Keratinocyte (primary cell): Measurements from ENCODE around the gene RTKN. TPM values are rescaled to one million over a fixed set of nuclear protein-coding genes. Genes with fewer than 3 reads are reported as not detected.
A peak's percentile ranks its signal among the peaks of the same experiment; 100 is the strongest.

ENCODE experiments used
- DNase-seq: peaks from one replicate; pipeline ENCODE4 v3.0.0-alpha.2; 2011; ENCODE audit warnings: low read depth, missing footprints, low spot score
- FAIRE-seq: peaks from 2 replicates; lab custom pipeline; 2011; peaks lifted over from hg19 to GRCh38; lab: Jason Lieb, UNC
- H2AFZ ChIP-seq: 2 replicates; pipeline ENCODE4 v1.6.0; 2012; ENCODE audit warnings: low read length, control low read depth, inconsistent platforms; ENCODE audit not compliant: control insufficient read depth
- H3K27ac ChIP-seq: 2 replicates; pipeline ENCODE4 v1.5.1; 2011; ENCODE audit warnings: low read length; ENCODE audit not compliant: control insufficient read depth, insufficient read depth
- H3K27me3 ChIP-seq: 3 replicates; pipeline ENCODE4 v1.6.0; 2011; ENCODE audit warnings: low read length; ENCODE audit not compliant: control insufficient read depth, insufficient read depth; ENCODE audit errors: extremely low read depth
- H3K36me3 ChIP-seq, 2 experiments: 2 replicates in 1 of 2; 3 replicates in 1 of 2; pipeline ENCODE4 v1.5.1; 2011; ENCODE audit warnings: low read length in 2 of 2, mild to moderate bottlenecking in 1 of 2; ENCODE audit not compliant: control insufficient read depth in 2 of 2, insufficient read depth in 2 of 2; ENCODE audit errors: extremely low read depth in 1 of 2
- H3K4me1 ChIP-seq: 3 replicates; pipeline ENCODE4 v1.5.1; 2011; ENCODE audit warnings: low read length; ENCODE audit not compliant: control insufficient read depth, insufficient read depth; ENCODE audit errors: extremely low read depth
- H3K4me2 ChIP-seq: 3 replicates; pipeline ENCODE4 v1.6.0; 2011; ENCODE audit warnings: low read depth, low read length; ENCODE audit not compliant: control insufficient read depth, insufficient read depth; ENCODE audit errors: extremely low read depth
- H3K4me3 ChIP-seq, 3 experiments: fragments of 200-600 bp in 1 of 3; sonication (generic) in 1 of 3; 2 replicates in 2 of 3; 3 replicates in 1 of 3; pipeline ENCODE4 v1.5.1; 2011 to 2016; ENCODE audit warnings: low read length in 3 of 3, mild to moderate bottlenecking in 3 of 3, control low read depth in 2 of 3, inconsistent platforms in 1 of 3, low read depth in 1 of 3, mixed read lengths in 1 of 3, mixed run types in 1 of 3, moderate library complexity in 1 of 3; ENCODE audit not compliant: control insufficient read depth in 2 of 3, insufficient read depth in 2 of 3; ENCODE audit errors: extremely low read depth in 1 of 3
- H3K79me2 ChIP-seq: 2 replicates; pipeline ENCODE4 v1.6.0; 2012; ENCODE audit warnings: low read length; ENCODE audit not compliant: control insufficient read depth, insufficient read depth
- H3K9ac ChIP-seq: 3 replicates; pipeline ENCODE4 v1.6.0; 2011; ENCODE audit warnings: low read length; ENCODE audit not compliant: control insufficient read depth, insufficient read depth; ENCODE audit errors: extremely low read depth
- H3K9me1 ChIP-seq: 3 replicates; pipeline ENCODE4 v1.6.0; 2011; ENCODE audit warnings: low read length; ENCODE audit not compliant: control insufficient read depth, insufficient read depth; ENCODE audit errors: extremely low read depth
- H3K9me3 ChIP-seq: 2 replicates; pipeline ENCODE4 v1.5.1; 2012; ENCODE audit warnings: low read depth, low read length; ENCODE audit not compliant: control insufficient read depth
- H4K20me1 ChIP-seq: 3 replicates; pipeline ENCODE4 v1.6.0; 2011; ENCODE audit warnings: low read length; ENCODE audit not compliant: control insufficient read depth, insufficient read depth; ENCODE audit errors: extremely low read depth
- EZH2 ChIP-seq: IDR thresholded peaks from one replicate; pipeline ENCODE4 v1.6.1; 2012; ENCODE audit warnings: inconsistent platforms, mild to moderate bottlenecking, low read length, moderate library complexity
- dilution Hi-C: fragments of 300-500 bp; cut with MboI; formaldehyde crosslinking; loops from one replicate; pipeline ENCODE4 v1.7.0; 2020; ENCODE audit warnings: low sequenced_read_pairs; ENCODE audit not compliant: extremely low pct_ligation_motif_present
- polyA plus RNA-seq, 5 experiments: library from polyadenylated mRNA; depleted of rRNA in 3 of 5; stranded (reverse) in 3 of 5; stranded (forward) in 1 of 5; unstranded in 1 of 5; fragments of >200 nt; gene quantifications; 1 replicate in 1 of 5; 2 replicates in 3 of 5; 3 replicates in 1 of 5; pipeline versions ENCODE4 v1.2.1 to v1.2.3, GENCODE V29; 2011 to 2012; ENCODE audit warnings: missing spikeins in 2 of 5, low read depth in 1 of 5, low replicate concordance in 1 of 5
- TF ChIP-seq, protein P1 (sequence below), 3 experiments: IDR thresholded peaks in 1 of 3; conservative IDR thresholded peaks in 1 of 3; optimal IDR thresholded peaks in 1 of 3; 2 replicates in 2 of 3; 3 replicates in 1 of 3; pipeline versions ENCODE3 to v1.5.1; 2011; ENCODE audit warnings: low read length in 3 of 3, mild to moderate bottlenecking in 3 of 3, moderate library complexity in 2 of 3, control low read depth in 1 of 3, inconsistent platforms in 1 of 3; ENCODE audit not compliant: insufficient read depth in 2 of 3; ENCODE audit errors: extremely low read depth in 1 of 3

The RTKN gene
- polyA plus RNA-seq, 1 donor (not counting 4 experiments of a cell fraction or from before 2014, with no cell fraction given) = 110 TPM

GRCh38 chr2:74424139-74424992 lies 17.4 kb downstream of the RTKN start:
- Histone ChIP-seq H3K27ac (peak overlapping the region; percentile 96), H3K9ac (peak overlapping the region; percentile 76), H2AFZ (no peak overlapping the region), H3K4me1 (peaks cover 75% of the 10 kb centered on the region), H3K27me3 (no peaks in the 10 kb centered on the region), H3K9me1 (peaks cover 4% of the 10 kb centered on the region), H3K4me2 (peak overlapping the region; percentile 68), H3K4me3 (peak overlapping the region in 1 of 3 experiments; percentile 13), H3K79me2 (peaks cover 2% of the 10 kb centered on the region), H3K9me3 (no peaks in the 10 kb centered on the region), H4K20me1 (no peaks in the 10 kb centered on the region), H3K36me3 (peaks cover 19 to 46% of the 10 kb centered on the region in 2 experiments)
- TF ChIP-seq EZH2 = no peak
- TF ChIP-seq, protein P1, sequence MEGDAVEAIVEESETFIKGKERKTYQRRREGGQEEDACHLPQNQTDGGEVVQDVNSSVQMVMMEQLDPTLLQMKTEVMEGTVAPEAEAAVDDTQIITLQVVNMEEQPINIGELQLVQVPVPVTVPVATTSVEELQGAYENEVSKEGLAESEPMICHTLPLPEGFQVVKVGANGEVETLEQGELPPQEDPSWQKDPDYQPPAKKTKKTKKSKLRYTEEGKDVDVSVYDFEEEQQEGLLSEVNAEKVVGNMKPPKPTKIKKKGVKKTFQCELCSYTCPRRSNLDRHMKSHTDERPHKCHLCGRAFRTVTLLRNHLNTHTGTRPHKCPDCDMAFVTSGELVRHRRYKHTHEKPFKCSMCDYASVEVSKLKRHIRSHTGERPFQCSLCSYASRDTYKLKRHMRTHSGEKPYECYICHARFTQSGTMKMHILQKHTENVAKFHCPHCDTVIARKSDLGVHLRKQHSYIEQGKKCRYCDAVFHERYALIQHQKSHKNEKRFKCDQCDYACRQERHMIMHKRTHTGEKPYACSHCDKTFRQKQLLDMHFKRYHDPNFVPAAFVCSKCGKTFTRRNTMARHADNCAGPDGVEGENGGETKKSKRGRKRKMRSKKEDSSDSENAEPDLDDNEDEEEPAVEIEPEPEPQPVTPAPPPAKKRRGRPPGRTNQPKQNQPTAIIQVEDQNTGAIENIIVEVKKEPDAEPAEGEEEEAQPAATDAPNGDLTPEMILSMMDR (optimal IDR thresholded peaks at IDR 0.05 in 1 of 3, IDR thresholded peaks at IDR 0.05 in 1 of 3, conservative IDR thresholded peaks at IDR 0.05 in 1 of 3; ENCODE audit: extremely low read depth in 1 of 3, insufficient read depth in 2 of 3, low read length in 3 of 3) = no peak
- peak; percentile 75 for FAIRE-seq
- dilution Hi-C loops = no loop called here
- no peak for DNase-seq

- FAIRE-seq (no peak), DNase-seq (no peak)
- Histone ChIP-seq H3K9me1 (peaks cover 4% of the 10 kb centered on the region), H4K20me1 (no peaks in the 10 kb centered on the region), H3K27ac (peak overlapping the region; percentile 96), H3K9ac (no peak overlapping the region), H3K4me2 (no peak overlapping the region), H3K4me1 (peaks cover 66% of the 10 kb centered on the region), H3K36me3 (peaks cover 14 to 36% of the 10 kb centered on the region in 2 experiments), H3K9me3 (no peaks in the 10 kb centered on the region), H3K4me3 (peak overlapping the region in 1 of 3 experiments; percentile 3), H2AFZ (no peak overlapping the region), H3K79me2 (peaks cover 2% of the 10 kb centered on the region), H3K27me3 (no peaks in the 10 kb centered on the region)
- dilution Hi-C loops = no loop called here
- TF ChIP-seq, protein P1 (optimal IDR thresholded peaks at IDR 0.05 in 1 of 3, IDR thresholded peaks at IDR 0.05 in 1 of 3, conservative IDR thresholded peaks at IDR 0.05 in 1 of 3; ENCODE audit: extremely low read depth in 1 of 3, insufficient read depth in 2 of 3, low read length in 3 of 3) = no peak
- TF ChIP-seq EZH2 = no peak
Observed at GRCh38 chr2:74423231-74424095, 18.3 kb downstream of the RTKN start.
